Smooth muscle cell (in vitro differentiated cells): ENCODE data around the gene ALOX5. TPM values are rescaled to one million over a fixed set of nuclear protein-coding genes. Genes with fewer than 3 reads are reported as not detected.

Source experiments
- DNase-seq: peaks from one replicate; lab custom pipeline; 2025; ENCODE audit not compliant: unreplicated experiment; lab: John Stamatoyannopoulos, UW
- H2AFZ ChIP-seq: fragments of 200-600 bp; sonication (generic); 2 replicates; pipeline ENCODE4 v1.6.0; 2016; ENCODE audit warnings: antibody characterized with exemption, low read depth, mild to moderate bottlenecking
- H3F3A ChIP-seq: fragments of 200-600 bp; sonication (generic); 2 replicates; pipeline ENCODE4 v1.6.0; 2017; ENCODE audit warnings: antibody characterized with exemption, low read depth
- H3K27ac ChIP-seq: fragments of 200-600 bp; sonication (generic); 2 replicates; pipeline ENCODE4 v1.5.1; 2016; ENCODE audit warnings: low read depth, mild to moderate bottlenecking
- H3K27me3 ChIP-seq: fragments of 200-600 bp; sonication (generic); 2 replicates; pipeline ENCODE4 v1.6.1; 2016; ENCODE audit warnings: low read depth, mild to moderate bottlenecking
- H3K36me3 ChIP-seq: fragments of 200-600 bp; sonication (generic); 2 replicates; pipeline ENCODE4 v1.5.1; 2016; ENCODE audit warnings: low read depth
- H3K4me1 ChIP-seq: fragments of 200-600 bp; sonication (generic); 2 replicates; pipeline ENCODE4 v1.5.1; 2016; ENCODE audit warnings: low read depth
- H3K4me2 ChIP-seq: fragments of 200-600 bp; sonication (generic); 2 replicates; pipeline ENCODE4 v1.6.0; 2016; ENCODE audit warnings: mild to moderate bottlenecking
- H3K4me3 ChIP-seq: fragments of 200-600 bp; sonication (generic); 2 replicates; pipeline ENCODE4 v1.5.1; 2016; ENCODE audit warnings: mild to moderate bottlenecking
- H3K79me2 ChIP-seq: fragments of 200-600 bp; sonication (generic); 2 replicates; pipeline ENCODE4 v1.6.0; 2016; ENCODE audit warnings: low read depth, mild to moderate bottlenecking
- H3K9ac ChIP-seq: fragments of 200-600 bp; sonication (generic); 2 replicates; pipeline ENCODE4 v1.6.0; 2016; ENCODE audit warnings: low read depth
- H3K9me3 ChIP-seq: fragments of 200-600 bp; sonication (generic); replicated peaks from 2 replicates; pipeline ENCODE4 v1.5.1; 2016; ENCODE audit warnings: low read depth
- H4K20me1 ChIP-seq: fragments of 200-600 bp; sonication (generic); 2 replicates; pipeline ENCODE4 v1.6.0; 2016; ENCODE audit warnings: low read depth
- WGBS: methylation state at CpG from one replicate; pipeline ENCODE4 v1.1.7; 2016; ENCODE audit warnings: low lambda C conversion rate; 5-methylcytosine and 5-hydroxymethylcytosine counted together
- polyA plus RNA-seq: library from polyadenylated mRNA; unstranded; fragments of >200 nt; fragmentation: Nextera tagmentation; extraction: Ambion mirVana; gene quantifications from 2 replicates; pipeline ENCODE4 v1.2.1, GENCODE V29; 2016
- total RNA-seq: library from RNA; depleted of rRNA; stranded (reverse); fragments of >200 nt; gene quantifications from 2 replicates; pipeline ENCODE4 v1.2.3, GENCODE V29; 2014
- TF ChIP-seq, protein P1 (sequence below): fragments of 200-600 bp; sonication (generic); IDR thresholded peaks from 2 replicates; pipeline ENCODE4 v1.5.1; 2017; ENCODE audit warnings: borderline replicate concordance, mild to moderate bottlenecking, antibody characterized with exemption; ENCODE audit not compliant: insufficient read depth, poor library complexity, severe bottlenecking

The ALOX5 gene
- total and polyA plus RNA-seq, 2 experiments from 2014 or later: 0.18 TPM; not detected in 1

DNA sequence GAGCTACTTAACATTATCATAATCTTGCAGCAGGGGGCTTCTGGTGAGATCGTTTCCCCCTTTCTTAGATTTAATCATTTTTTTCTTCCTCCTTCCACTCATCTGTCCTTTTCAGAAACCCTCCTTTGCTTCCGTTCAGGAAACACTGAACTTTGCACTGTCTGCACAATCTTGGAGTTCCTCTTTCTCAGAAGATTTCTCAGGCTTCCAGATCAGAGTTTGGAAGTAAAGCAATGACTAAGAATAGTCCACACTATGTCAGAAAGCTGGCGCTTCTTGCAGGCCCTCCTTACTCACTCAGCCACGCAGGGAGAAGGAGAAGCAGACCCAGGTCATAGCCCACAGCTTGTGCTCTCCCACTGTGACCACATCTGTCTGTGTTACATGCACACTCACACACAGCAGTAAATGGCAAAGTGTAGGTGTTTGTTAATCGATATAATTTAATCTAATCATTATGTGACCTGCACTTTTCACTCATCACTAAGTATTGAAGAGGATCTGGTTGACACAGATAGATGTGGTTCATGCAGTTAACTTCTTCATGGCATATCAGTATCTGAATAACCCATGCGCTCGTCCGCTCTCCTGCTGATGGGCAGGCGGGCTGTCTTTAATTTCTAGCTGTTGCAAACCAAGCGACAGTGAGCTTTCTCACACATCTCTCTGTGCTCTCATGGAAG lies 30.2 kb downstream of the ALOX5 start:
- Histone ChIP-seq H3K27me3 (no peaks in the 10 kb centered on the region), H2AFZ (no peak overlapping the region), H3K9me3 (no peaks in the 10 kb centered on the region), H3K4me1 (no peaks in the 10 kb centered on the region), H3K4me3 (no peak overlapping the region), H3K27ac (no peak overlapping the region), H4K20me1 (no peaks in the 10 kb centered on the region), H3K36me3 (no peaks in the 10 kb centered on the region), H3K4me2 (no peak overlapping the region), H3F3A (no peaks in the 10 kb centered on the region), H3K9ac (no peak overlapping the region), H3K79me2 (no peaks in the 10 kb centered on the region)
- TF ChIP-seq, protein P1, sequence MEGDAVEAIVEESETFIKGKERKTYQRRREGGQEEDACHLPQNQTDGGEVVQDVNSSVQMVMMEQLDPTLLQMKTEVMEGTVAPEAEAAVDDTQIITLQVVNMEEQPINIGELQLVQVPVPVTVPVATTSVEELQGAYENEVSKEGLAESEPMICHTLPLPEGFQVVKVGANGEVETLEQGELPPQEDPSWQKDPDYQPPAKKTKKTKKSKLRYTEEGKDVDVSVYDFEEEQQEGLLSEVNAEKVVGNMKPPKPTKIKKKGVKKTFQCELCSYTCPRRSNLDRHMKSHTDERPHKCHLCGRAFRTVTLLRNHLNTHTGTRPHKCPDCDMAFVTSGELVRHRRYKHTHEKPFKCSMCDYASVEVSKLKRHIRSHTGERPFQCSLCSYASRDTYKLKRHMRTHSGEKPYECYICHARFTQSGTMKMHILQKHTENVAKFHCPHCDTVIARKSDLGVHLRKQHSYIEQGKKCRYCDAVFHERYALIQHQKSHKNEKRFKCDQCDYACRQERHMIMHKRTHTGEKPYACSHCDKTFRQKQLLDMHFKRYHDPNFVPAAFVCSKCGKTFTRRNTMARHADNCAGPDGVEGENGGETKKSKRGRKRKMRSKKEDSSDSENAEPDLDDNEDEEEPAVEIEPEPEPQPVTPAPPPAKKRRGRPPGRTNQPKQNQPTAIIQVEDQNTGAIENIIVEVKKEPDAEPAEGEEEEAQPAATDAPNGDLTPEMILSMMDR: no peak
- no peak for DNase-seq
- WGBS: 82% methylated on average over 10 of the region's 10 CpGs

DNA sequence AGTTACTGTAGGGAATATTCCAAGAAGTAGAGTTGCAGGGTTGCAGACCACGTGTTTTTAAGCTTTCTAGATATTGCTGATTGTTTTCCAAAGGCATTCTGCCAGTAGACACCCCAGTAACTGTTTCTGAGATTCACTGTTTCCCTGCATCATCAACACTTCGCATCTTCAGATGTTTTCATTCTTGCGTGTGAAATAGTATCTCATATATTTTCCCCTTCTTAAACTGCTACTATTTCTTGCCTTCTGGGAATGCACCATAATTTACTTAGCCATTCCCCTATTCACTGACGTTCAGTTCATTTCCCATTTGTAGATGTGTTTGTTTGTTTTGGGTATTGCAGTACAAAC lies 30.7 kb downstream of the ALOX5 start:
- Histone ChIP-seq H3K4me3 (no peak overlapping the region), H3F3A (no peaks in the 10 kb centered on the region), H3K4me2 (no peak overlapping the region), H3K36me3 (no peaks in the 10 kb centered on the region), H3K4me1 (no peaks in the 10 kb centered on the region), H3K79me2 (no peaks in the 10 kb centered on the region), H3K27me3 (no peaks in the 10 kb centered on the region), H4K20me1 (no peaks in the 10 kb centered on the region), H3K9ac (no peak overlapping the region), H3K9me3 (no peaks in the 10 kb centered on the region), H2AFZ (no peak overlapping the region), H3K27ac (no peak overlapping the region)
- TF ChIP-seq, protein P1: no peak
- WGBS: 75% methylated on average over 4 of the region's 4 CpGs
- DNase-seq: no peak

- H3K9me3 ChIP-seq: no peaks in the 10 kb centered on the region
- H4K20me1 ChIP-seq: no peaks in the 10 kb centered on the region
- H3K79me2 ChIP-seq: no peaks in the 10 kb centered on the region
- no peak overlapping the region for H3K9ac ChIP-seq
- H3F3A ChIP-seq: no peaks in the 10 kb centered on the region
- no peak for DNase-seq
- H3K27ac ChIP-seq: no peak overlapping the region
- no peaks in the 10 kb centered on the region for H3K36me3 ChIP-seq
- no peak overlapping the region for H3K4me2 ChIP-seq
- no peaks in the 10 kb centered on the region for H3K4me1 ChIP-seq
- TF ChIP-seq, protein P1: no peak
- H3K27me3 ChIP-seq: no peaks in the 10 kb centered on the region
- 54% methylated on average over 2 of the region's 2 CpGs for WGBS
- H2AFZ ChIP-seq: no peak overlapping the region
- no peak overlapping the region for H3K4me3 ChIP-seq
These were observed 33.5 kb downstream of the ALOX5 start for GRCh38 chr10:45407542-45407941.
